IPS DF 4.7 (cell line): ENCODE measurements around the gene GNAQ.

ENCODE experiments used
- DNase-seq: peaks from one replicate; pipeline ENCODE4 v3.0.0-alpha.2; 2013; ENCODE audit warnings: low spot score; ENCODE audit errors: extremely low read depth

Gene GNAQ

GRCh38 chr9:77817590-77818311, 213.9 kb downstream of the GNAQ start:
- DNase-seq: no peak

GRCh38 chr9:77816641-77817341, 214.8 kb downstream of the GNAQ start:
- no peak for DNase-seq

DNA sequence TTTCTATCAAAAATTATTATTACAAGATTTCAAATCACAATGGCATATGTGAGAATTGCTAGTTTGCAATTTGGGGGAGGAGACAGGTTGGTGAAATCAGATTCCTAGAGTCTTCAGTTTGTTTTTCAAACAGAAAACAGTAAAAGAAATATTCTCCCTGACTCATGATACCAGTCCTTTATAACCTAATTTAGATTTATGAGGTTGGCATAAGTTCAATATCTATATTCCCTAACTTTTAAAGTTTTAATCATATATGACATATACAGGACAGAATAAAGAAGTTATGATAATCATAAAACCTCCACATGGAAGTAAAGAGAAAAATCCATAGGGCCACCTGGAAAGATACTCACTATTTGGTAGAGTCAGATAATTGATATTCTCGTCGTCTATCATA, 216.4 kb downstream of the GNAQ start:
- no peak for DNase-seq

- no peak for DNase-seq
Measured at GRCh38 chr9:77811832-77812231, 219.8 kb downstream of the GNAQ start.

GRCh38 chr9:77810637-77811119, 220.9 kb downstream of the GNAQ start:
- no peak for DNase-seq

DNA sequence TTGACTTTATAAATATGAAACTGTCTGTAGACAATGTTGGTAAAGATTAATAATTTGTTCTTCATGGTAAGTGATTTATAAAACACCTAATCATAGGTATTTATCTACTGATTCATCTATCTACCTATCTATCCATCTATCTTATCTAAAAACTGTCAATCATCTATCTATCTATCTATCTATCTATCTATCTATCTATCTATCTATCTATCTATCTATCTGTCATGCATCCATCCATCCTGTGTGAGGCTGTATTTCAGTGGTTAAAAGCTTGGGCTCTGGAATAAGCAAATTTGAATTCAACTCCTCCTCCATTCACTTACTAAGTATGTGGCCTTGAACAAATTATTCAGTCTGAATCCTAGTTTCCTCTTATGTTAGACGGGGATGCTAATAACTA, 221.6 kb downstream of the GNAQ start:
- DNase-seq: no peak

DNA sequence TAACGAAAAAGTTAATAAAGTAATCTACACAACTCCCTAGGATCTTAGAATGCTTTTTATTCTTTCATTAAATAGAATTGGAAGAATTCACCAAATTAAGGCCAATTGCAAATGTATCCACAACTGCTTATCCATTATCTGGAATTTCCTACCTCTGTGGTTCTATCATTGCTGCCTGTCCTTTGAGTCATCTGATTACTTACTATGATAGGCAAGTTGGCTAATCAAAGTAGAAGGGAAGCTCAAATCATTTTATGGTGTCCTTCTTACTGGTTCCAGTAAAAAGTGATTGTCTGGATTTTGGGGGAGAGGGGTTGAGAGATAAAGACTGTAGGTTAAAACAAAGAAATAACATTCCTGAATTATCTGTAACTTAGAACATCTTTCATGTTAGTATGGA, 222.1 kb downstream of the GNAQ start:
- no peak for DNase-seq

DNA sequence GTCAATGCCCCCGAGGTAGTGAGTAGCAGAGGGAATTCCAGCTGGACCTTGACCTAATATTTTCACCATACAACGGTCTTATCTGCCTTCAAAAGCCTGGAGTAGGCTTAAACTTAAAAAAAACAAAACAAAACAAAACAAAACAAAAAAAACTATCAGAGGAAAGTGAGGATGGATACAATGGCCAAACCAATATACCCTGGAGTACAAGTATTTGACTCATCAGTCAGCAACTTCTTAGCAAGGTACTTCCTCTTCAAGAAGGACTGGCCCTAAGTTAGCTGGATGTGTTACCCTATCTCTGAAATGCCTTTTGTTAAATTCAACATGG, 222.9 kb downstream of the GNAQ start:
- DNase-seq: no peak

- DNase-seq: no peak
Measured at GRCh38 chr9:77807846-77808750, 223.5 kb downstream of the GNAQ start.

GRCh38 chr9:77807281-77807683, 224.3 kb downstream of the GNAQ start:
- DNase-seq: no peak

DNA sequence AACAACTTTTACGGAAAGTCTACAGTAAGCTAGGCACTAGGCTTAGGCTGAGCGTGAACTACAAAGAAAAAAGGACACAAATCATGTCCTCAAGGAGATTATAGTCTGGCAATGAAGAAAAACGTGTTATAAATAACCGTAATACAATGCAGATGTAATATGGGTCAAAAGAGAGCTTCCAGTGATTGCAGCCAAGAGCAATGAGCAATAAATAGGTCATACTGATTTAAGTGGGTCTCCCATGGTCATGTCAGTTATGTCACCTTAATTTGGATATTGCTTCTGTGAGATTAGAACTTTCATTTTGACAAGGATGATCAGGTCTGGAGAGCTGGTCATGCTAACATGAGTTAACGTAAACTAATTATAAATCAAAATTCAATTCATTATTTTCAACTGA, 224.9 kb downstream of the GNAQ start:
- DNase-seq: no peak

GRCh38 chr9:77805810-77806209, 225.8 kb downstream of the GNAQ start:
- DNase-seq: no peak

GRCh38 chr9:77803423-77803822, 228.2 kb downstream of the GNAQ start:
- no peak for DNase-seq

- no peak for DNase-seq
Measured at GRCh38 chr9:77802515-77803293, 228.9 kb downstream of the GNAQ start.

DNA sequence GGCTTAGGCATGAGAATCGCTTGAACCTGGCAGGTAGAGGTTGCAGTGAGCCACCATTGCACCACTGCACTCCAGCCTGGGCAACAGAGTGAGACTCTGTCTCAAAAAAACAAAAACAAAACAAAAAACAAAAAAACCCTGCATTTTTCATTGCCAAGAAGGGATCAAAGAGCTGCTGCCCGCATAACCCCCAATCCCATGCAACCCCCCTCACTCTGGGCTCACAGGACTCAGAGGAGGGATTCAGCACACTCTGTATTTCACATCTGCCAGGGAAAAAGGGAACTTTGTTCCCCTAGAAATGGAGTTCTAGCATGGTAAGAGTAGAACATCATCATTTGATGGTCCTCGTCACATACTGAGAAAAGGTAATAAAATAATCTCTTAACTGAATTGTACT, 229.5 kb downstream of the GNAQ start:
- DNase-seq: no peak

- DNase-seq: no peak
Measured at GRCh38 chr9:77800924-77801551, 230.6 kb downstream of the GNAQ start.

DNA sequence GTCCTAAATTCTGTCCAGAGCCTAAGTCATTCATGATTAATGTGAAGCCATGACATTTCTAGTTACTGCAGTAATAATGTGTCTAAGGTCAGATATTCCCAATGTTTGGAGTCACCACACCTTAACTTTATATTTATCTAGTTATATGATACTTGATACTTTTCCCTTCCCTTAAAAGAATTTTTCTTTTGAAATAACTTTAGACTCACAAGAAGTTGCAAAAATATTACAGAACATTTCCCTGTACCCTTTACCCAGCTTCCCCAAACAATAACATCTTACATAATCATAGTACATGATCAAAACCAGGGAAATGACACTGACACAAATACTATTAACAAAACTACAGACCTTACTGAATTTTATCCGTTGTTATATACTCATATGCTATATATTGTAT, 233.5 kb downstream of the GNAQ start:
- DNase-seq: no peak

- DNase-seq: no peak
Measured at GRCh38 chr9:77794985-77795384, 236.6 kb downstream of the GNAQ start.

DNA sequence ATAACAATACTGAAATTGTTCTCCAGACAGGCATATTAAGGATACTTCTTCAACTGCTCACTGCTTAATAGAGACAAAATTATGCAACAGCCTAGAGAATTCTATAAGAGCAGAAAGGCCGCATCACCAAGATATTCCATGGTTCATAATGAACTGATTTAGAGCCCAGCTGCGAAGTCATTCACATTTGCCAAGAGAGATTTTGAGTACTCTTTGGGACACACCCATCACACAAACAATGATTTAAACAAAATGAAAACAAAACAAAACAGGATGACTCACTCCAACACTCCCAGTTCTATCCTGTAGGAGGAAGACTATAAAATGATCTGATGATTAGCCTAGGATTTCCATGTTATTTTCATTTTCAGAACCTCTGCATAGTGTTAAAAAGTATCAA, 237.8 kb downstream of the GNAQ start:
- DNase-seq: no peak

GRCh38 chr9:77789891-77790290, 241.7 kb downstream of the GNAQ start:
- no peak for DNase-seq

DNA sequence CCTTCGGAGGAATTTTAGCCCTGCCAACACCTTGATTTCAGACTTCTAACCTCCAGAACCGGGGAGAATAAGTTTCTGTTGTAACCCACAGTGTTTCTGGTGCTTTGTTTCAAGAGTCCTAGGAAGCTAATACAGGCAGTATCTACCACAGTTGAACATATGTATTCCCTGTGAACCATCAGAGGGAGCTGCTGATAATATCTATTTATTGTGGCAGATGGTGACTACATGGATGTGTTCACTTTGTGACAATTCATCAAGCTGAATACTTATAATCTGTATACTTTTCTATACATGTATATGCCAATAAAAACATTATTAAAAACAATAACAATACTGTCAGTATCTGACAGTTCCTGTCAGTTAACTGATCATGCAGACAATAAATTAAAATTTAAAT, 246.3 kb downstream of the GNAQ start:
- DNase-seq: no peak
